HL-60 (cell line): ENCODE data around the gene VGLL2.

ENCODE experiments used
- DNase-seq, 2 experiments: peaks; one replicate each; pipeline ENCODE4 v3.0.0-alpha.2; 2010 to 2020; ENCODE audit warnings: low read depth in 1 of 2, low spot score in 1 of 2
- H3K27ac ChIP-seq: fragments of 250-450 bp; sonication (Bioruptor Pico); replicated peaks from 2 replicates; pipeline ENCODE4 v1.5.1; 2020; ENCODE audit warnings: mild to moderate bottlenecking, moderate library complexity
- H3K27me3 ChIP-seq: fragments of 250-450 bp; sonication (Bioruptor Pico); 2 replicates; pipeline ENCODE4 v1.5.1; 2021; ENCODE audit warnings: mild to moderate bottlenecking, moderate library complexity; ENCODE audit not compliant: insufficient read depth, poor library complexity, severe bottlenecking
- H3K4me3 ChIP-seq: replicated peaks from 2 replicates; pipeline ENCODE4 v1.5.1; 2011; ENCODE audit warnings: mild to moderate bottlenecking, control low read depth, low read length; ENCODE audit not compliant: insufficient read depth
- GABPA ChIP-seq: IDR thresholded peaks from 2 replicates; pipeline ENCODE4 v1.6.1; 2012; ENCODE audit warnings: low read depth
- POLR2AphosphoS5 ChIP-seq: IDR thresholded peaks from 2 replicates; pipeline ENCODE4 v1.6.1; 2012; ENCODE audit warnings: low read depth
- SPI1 ChIP-seq: IDR thresholded peaks from 2 replicates; pipeline ENCODE4 v1.6.1; 2012; ENCODE audit warnings: low read depth, mild to moderate bottlenecking, borderline replicate concordance
- TF ChIP-seq, protein P1 (sequence below): IDR thresholded peaks from one replicate; pipeline ENCODE4 v1.5.1; 2011; ENCODE audit warnings: low read length, control low read depth, inconsistent platforms; ENCODE audit not compliant: insufficient read depth
- TF ChIP-seq, protein P2 (sequence below): IDR thresholded peaks from 2 replicates; pipeline ENCODE4 v1.6.1; 2012; ENCODE audit warnings: low read depth; ENCODE audit not compliant: insufficient replicate concordance

VGLL2 gene

DNA sequence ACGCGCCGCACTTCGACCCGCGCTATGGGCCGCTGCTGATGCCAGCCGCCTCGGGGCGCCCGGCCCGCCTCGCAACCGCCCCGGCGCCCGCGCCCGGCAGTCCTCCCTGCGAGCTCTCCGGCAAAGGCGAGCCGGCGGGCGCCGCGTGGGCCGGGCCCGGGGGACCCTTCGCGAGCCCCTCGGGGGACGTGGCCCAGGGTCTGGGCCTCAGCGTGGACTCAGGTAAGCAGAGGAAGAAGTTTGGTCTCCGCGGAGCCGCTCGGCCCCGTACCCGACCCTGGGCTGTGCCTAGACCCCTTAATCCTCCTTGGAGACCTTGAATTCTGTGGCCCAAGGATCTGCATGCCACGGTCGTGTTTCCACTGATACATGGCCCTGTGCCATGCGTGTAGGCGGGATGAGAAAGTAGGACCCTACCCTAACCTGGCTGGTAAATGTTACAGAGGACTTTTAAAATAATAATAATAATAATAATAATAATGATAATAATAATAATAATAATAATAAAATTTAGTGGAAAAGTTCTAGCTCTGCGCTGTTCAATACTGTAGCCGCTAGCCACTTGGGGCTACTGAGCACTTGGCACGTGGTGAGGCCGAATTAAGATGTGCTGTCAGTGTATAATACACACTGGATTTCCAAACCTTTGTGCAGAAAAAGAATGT lies 5.6 kb downstream of the VGLL2 start:
- DNase-seq: no peak
- no peak overlapping the region for H3K4me3 ChIP-seq
- no peak for TF ChIP-seq GABPA
- TF ChIP-seq POLR2AphosphoS5: no peak
- TF ChIP-seq, protein P1, sequence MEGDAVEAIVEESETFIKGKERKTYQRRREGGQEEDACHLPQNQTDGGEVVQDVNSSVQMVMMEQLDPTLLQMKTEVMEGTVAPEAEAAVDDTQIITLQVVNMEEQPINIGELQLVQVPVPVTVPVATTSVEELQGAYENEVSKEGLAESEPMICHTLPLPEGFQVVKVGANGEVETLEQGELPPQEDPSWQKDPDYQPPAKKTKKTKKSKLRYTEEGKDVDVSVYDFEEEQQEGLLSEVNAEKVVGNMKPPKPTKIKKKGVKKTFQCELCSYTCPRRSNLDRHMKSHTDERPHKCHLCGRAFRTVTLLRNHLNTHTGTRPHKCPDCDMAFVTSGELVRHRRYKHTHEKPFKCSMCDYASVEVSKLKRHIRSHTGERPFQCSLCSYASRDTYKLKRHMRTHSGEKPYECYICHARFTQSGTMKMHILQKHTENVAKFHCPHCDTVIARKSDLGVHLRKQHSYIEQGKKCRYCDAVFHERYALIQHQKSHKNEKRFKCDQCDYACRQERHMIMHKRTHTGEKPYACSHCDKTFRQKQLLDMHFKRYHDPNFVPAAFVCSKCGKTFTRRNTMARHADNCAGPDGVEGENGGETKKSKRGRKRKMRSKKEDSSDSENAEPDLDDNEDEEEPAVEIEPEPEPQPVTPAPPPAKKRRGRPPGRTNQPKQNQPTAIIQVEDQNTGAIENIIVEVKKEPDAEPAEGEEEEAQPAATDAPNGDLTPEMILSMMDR: no peak
- no peak for TF ChIP-seq SPI1
- TF ChIP-seq, protein P2, sequence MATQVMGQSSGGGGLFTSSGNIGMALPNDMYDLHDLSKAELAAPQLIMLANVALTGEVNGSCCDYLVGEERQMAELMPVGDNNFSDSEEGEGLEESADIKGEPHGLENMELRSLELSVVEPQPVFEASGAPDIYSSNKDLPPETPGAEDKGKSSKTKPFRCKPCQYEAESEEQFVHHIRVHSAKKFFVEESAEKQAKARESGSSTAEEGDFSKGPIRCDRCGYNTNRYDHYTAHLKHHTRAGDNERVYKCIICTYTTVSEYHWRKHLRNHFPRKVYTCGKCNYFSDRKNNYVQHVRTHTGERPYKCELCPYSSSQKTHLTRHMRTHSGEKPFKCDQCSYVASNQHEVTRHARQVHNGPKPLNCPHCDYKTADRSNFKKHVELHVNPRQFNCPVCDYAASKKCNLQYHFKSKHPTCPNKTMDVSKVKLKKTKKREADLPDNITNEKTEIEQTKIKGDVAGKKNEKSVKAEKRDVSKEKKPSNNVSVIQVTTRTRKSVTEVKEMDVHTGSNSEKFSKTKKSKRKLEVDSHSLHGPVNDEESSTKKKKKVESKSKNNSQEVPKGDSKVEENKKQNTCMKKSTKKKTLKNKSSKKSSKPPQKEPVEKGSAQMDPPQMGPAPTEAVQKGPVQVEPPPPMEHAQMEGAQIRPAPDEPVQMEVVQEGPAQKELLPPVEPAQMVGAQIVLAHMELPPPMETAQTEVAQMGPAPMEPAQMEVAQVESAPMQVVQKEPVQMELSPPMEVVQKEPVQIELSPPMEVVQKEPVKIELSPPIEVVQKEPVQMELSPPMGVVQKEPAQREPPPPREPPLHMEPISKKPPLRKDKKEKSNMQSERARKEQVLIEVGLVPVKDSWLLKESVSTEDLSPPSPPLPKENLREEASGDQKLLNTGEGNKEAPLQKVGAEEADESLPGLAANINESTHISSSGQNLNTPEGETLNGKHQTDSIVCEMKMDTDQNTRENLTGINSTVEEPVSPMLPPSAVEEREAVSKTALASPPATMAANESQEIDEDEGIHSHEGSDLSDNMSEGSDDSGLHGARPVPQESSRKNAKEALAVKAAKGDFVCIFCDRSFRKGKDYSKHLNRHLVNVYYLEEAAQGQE: no peak
- no peak overlapping the region for H3K27ac ChIP-seq
- peaks cover 59% of the 10 kb centered on the region for H3K27me3 ChIP-seq

DNA sequence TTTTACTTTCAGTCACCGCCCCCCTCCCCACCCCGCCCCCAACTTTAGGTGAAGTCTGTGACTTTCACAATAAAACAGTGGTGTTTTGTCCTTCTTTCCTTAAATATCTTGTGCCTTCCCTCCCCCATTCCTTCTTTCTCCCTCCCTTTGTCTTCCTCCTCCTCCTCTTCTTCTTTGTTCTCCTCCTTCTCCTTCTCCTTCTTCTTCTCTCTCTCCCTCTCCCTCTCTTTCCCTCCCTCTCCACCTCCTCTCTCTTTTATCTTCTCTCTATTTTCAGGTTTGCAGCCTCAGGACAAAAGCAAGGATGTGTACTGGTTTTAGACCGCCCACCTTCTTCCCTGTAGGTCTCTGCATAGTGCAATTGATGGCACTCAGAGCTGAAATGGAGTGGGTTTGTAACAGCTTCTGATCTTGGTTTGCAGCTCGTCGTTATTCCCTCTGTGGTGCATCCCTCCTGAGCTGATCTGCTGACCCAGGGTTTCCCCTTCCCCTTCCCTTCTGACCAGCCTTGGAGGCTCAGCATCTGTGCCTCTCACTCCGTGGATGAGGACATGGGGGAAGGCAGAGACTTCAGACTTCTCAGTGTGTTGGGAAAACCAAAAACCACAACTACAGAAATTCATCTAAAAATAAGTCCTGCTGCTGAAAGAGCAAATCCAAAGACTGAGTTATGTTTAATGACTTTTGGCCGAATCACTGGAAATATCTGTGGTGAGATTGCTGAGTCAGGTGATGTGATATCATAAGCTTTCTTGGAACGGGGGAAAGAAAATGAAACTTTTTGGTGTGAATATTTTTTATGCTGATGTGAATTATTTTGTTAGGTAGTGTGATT lies 6.9 kb downstream of the VGLL2 start:
- TF ChIP-seq GABPA (no peak), POLR2AphosphoS5 (no peak), SPI1 (no peak)
- TF ChIP-seq, protein P1: no peak
- TF ChIP-seq, protein P2: no peak
- Histone ChIP-seq H3K27ac (no peak overlapping the region), H3K27me3 (peaks cover 46% of the 10 kb centered on the region), H3K4me3 (no peak overlapping the region)
- DNase-seq: no peak

DNA sequence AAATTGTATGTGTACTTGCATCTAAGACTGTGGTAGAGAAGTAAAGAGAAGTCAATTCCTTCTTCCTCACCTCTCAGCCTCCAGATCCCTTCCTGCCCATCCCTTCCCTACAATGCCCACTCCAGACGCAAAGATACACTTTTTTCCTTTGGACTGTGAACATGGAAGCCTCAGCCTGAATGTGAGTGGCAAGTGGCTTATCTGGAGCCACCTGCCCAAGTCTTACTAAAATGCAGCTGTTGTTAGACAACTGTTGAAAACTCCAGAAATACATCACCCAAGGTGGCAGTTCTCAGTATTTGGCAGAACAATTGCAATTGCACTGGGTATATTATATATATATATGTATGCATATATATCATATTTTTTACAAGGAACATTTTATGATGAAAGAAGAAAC lies 7.5 kb downstream of the VGLL2 start:
- Histone ChIP-seq H3K27me3 (peaks cover 40% of the 10 kb centered on the region), H3K27ac (no peak overlapping the region), H3K4me3 (no peak overlapping the region)
- TF ChIP-seq POLR2AphosphoS5: no peak
- TF ChIP-seq, protein P2: no peak
- TF ChIP-seq SPI1: no peak
- TF ChIP-seq GABPA: no peak
- TF ChIP-seq, protein P1: no peak
- DNase-seq: no peak
